Endodermal cell (in vitro differentiated cells): ENCODE results near the gene PNPO. TPM values are rescaled to one million over a fixed set of nuclear protein-coding genes. Genes with fewer than 3 reads are reported as not detected.

Experiments
- DNase-seq: peaks from one replicate; pipeline ENCODE4 v3.0.0-alpha.2; 2017
- H3K27ac ChIP-seq: 2 replicates; pipeline ENCODE4 v1.5.1; 2013; ENCODE audit warnings: mild to moderate bottlenecking, low read depth, low read length, moderate library complexity
- H3K27me3 ChIP-seq: 2 replicates; pipeline ENCODE4 v1.6.1; 2013; ENCODE audit warnings: mild to moderate bottlenecking, low read length, moderate library complexity; ENCODE audit not compliant: insufficient read depth, control insufficient read depth, poor library complexity, severe bottlenecking
- H3K36me3 ChIP-seq: 2 replicates; pipeline ENCODE4 v1.7.0; 2013; ENCODE audit warnings: mild to moderate bottlenecking, low read length, moderate library complexity; ENCODE audit not compliant: control insufficient read depth, insufficient read depth
- H3K4me1 ChIP-seq: one replicate; pipeline ENCODE4 v1.7.0; 2013; ENCODE audit warnings: low read length; ENCODE audit not compliant: control insufficient read depth, insufficient read depth
- H3K4me3 ChIP-seq: 2 replicates; pipeline ENCODE4 v1.5.1; 2013; ENCODE audit warnings: mild to moderate bottlenecking, low read length, moderate library complexity
- H3K9ac ChIP-seq: 2 replicates; pipeline ENCODE4 v1.6.1; 2013; ENCODE audit warnings: mild to moderate bottlenecking, low read length, moderate library complexity; ENCODE audit not compliant: poor library complexity, severe bottlenecking; ENCODE audit errors: extremely low read depth
- H3K9me3 ChIP-seq: 2 replicates; pipeline ENCODE4 v1.6.1; 2013; ENCODE audit warnings: mild to moderate bottlenecking, low read length, moderate library complexity; ENCODE audit not compliant: control insufficient read depth
- H3K27ac Mint-ChIP-seq: 2 replicates; pipeline ENCODE4 v1.8.0; 2020; ENCODE audit warnings: mixed read lengths
- H3K27me3 Mint-ChIP-seq: 2 replicates; pipeline ENCODE4 v1.8.0; 2021; ENCODE audit warnings: mild to moderate bottlenecking, mixed read lengths; ENCODE audit not compliant: insufficient read depth
- H3K36me3 Mint-ChIP-seq: 2 replicates; pipeline ENCODE4 v1.8.0; 2020; ENCODE audit warnings: low read depth, mixed read lengths
- H3K4me1 Mint-ChIP-seq: 2 replicates; pipeline ENCODE4 v1.8.0; 2020; ENCODE audit warnings: mixed read lengths
- H3K4me3 Mint-ChIP-seq: 2 replicates; pipeline ENCODE4 v1.8.0; 2020; ENCODE audit warnings: mild to moderate bottlenecking, moderate library complexity, mixed read lengths
- H3K9me3 Mint-ChIP-seq: 2 replicates; pipeline ENCODE4 v1.8.0; 2020; ENCODE audit warnings: mild to moderate bottlenecking, mixed read lengths
- CTCF ChIP-seq: fragments of 200-600 bp; sonication (generic); conservative IDR thresholded peaks from 2 replicates; pipeline ENCODE4 v1.5.0; 2021; ENCODE audit warnings: antibody characterized with exemption, mild to moderate bottlenecking
- WGBS, 2 experiments: methylation state at CpG; one replicate each; pipeline versions ENCODE4 v1.1.5 to v1.1.7; 2013; ENCODE audit warnings: missing lambda C conversion rate in 2 of 2, mixed read lengths in 1 of 2; ENCODE audit not compliant: insufficient coverage in 1 of 2, insufficient read length in 1 of 2; 5-methylcytosine and 5-hydroxymethylcytosine counted together
- total RNA-seq, 2 donors: library from RNA; stranded (reverse); fragmentation: NEBNext Ultra II Directional in 1 of 2; extraction: Animal tissue kit (Norgen Biotek cat#: 25700) in 1 of 2; gene quantifications; 2 replicates in 1 of 2; 3 replicates in 1 of 2; pipeline ENCODE4 v1.2.1, GENCODE V29; 2021

Gene PNPO
- total RNA-seq, 2 donors from 2014 or later, result 8.5 to 10.4 TPM

DNA sequence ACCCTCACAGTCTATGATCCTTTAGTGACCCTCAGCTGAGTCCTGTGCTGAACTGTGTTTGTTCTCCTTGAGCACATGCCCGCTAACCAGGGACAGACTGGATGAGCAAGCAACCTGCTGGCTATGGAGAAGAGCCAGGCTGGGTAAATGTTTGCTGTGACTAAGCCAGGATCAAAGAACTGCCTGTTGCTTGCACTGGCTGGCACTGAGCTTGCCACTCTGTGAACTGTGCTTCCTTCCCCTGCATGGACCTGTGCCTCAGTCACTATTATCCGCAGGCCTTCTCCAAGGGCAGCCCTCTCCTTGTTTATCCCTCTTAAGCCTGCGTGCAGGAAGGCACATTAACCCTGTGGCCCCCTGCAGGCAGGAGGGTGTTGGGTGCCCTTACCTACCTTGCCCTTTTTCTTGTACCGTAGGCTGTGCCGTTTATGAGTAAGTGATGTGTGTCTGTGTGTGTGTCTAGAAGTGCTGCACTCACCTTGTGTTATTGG is 7.4 kb downstream of the PNPO start:
- Histone ChIP-seq H3K27ac (no peak overlapping the region), H3K36me3 (peaks cover 14% of the 10 kb centered on the region), H3K9ac (no peak overlapping the region), H3K4me3 (no peak overlapping the region), H3K9me3 (no peaks in the 10 kb centered on the region), H3K4me1 (no peaks in the 10 kb centered on the region), H3K27me3 (no peaks in the 10 kb centered on the region)
- Mint-ChIP-seq H3K4me3 (no peak overlapping the region), H3K9me3 (no peaks in the 10 kb centered on the region), H3K4me1 (peaks cover 5% of the 10 kb centered on the region), H3K36me3 (peaks cover 1% of the 10 kb centered on the region), H3K27ac (peak overlapping the region; percentile 12), H3K27me3 (no peaks in the 10 kb centered on the region)
- WGBS, 2 experiments, result 77 to 100% methylated on average over 2 to 5 of the region's 5 CpGs
- no peak for TF ChIP-seq CTCF
- DNase-seq, result no peak

DNA sequence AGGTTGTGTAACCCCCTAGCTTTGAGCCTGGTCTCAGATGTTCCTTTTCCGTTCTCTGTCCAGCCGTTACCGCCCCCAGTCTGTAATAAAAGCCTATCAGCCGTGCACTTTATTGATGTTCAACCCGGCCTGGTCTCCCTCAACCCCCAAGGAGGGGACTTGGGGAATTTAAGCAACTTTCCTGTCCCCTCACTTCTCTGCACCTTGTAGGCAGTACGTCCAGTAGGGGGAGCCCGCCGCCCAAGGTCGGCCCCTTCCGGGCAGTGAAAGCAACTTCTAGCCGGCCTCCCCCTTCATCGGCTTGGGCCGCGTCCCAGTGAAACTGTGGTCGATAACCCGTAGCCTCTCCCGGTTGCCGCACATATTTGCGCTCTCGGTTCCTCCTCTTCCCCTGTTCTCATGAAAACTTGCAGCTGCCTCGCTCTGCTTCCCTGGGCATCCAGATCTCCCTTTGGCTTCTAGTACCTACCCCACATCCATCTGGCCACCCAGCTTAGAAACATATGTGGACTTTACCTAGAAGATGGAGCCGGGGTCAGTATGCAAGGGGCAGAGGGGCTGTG is 7.9 kb downstream of the PNPO start:
- H3K4me3 ChIP-seq, result peak overlapping the region; percentile 64
- Mint-ChIP-seq H3K27ac (peak overlapping the region; percentile 12), H3K4me1 (peaks cover 5% of the 10 kb centered on the region), H3K27me3 (no peaks in the 10 kb centered on the region), H3K4me3 (no peak overlapping the region), H3K9me3 (no peaks in the 10 kb centered on the region), H3K36me3 (peaks cover 1% of the 10 kb centered on the region)
- WGBS, 2 experiments, result 3 to 10% methylated on average over 10 to 22 of the region's 22 CpGs
- peak; percentile 99 for DNase-seq
- no peak overlapping the region for H3K27ac ChIP-seq
- H3K36me3 ChIP-seq, result peaks cover 14% of the 10 kb centered on the region
- H3K27me3 ChIP-seq, result no peaks in the 10 kb centered on the region
- H3K9ac ChIP-seq, result no peak overlapping the region
- peak; percentile 96 for TF ChIP-seq CTCF
- H3K4me1 ChIP-seq, result no peaks in the 10 kb centered on the region
- no peaks in the 10 kb centered on the region for H3K9me3 ChIP-seq

- no peak overlapping the region for H3K4me3 Mint-ChIP-seq
- peaks cover 5% of the 10 kb centered on the region for H3K4me1 Mint-ChIP-seq
- Histone ChIP-seq H3K27me3 (no peaks in the 10 kb centered on the region), H3K4me1 (no peaks in the 10 kb centered on the region), H3K36me3 (peaks cover 13% of the 10 kb centered on the region), H3K9me3 (no peaks in the 10 kb centered on the region), H3K4me3 (no peak overlapping the region), H3K9ac (no peak overlapping the region), H3K27ac (no peak overlapping the region)
- DNase-seq, result no peak
- H3K9me3 Mint-ChIP-seq, result no peaks in the 10 kb centered on the region
- no peak for TF ChIP-seq CTCF
- no peaks in the 10 kb centered on the region for H3K27me3 Mint-ChIP-seq
- H3K27ac Mint-ChIP-seq, result no peak overlapping the region
- 84 to 94% methylated on average over 3 of the region's 3 CpGs for WGBS, 2 experiments
- H3K36me3 Mint-ChIP-seq, result no peaks in the 10 kb centered on the region
These were observed 8.6 kb downstream of the PNPO start for GRCh38 chr17:47949946-47950345.
